GM21381 (cell line): Measurements from ENCODE around the gene OGFR.

Experiments
- ATAC-seq: cut with Tn5 transposase; IDR thresholded peaks from one replicate; pipeline ENCODE4 v1.9.1; 2021; ENCODE audit warnings: mild to moderate bottlenecking, moderate library complexity; ENCODE audit not compliant: unreplicated experiment

OGFR gene

DNA sequence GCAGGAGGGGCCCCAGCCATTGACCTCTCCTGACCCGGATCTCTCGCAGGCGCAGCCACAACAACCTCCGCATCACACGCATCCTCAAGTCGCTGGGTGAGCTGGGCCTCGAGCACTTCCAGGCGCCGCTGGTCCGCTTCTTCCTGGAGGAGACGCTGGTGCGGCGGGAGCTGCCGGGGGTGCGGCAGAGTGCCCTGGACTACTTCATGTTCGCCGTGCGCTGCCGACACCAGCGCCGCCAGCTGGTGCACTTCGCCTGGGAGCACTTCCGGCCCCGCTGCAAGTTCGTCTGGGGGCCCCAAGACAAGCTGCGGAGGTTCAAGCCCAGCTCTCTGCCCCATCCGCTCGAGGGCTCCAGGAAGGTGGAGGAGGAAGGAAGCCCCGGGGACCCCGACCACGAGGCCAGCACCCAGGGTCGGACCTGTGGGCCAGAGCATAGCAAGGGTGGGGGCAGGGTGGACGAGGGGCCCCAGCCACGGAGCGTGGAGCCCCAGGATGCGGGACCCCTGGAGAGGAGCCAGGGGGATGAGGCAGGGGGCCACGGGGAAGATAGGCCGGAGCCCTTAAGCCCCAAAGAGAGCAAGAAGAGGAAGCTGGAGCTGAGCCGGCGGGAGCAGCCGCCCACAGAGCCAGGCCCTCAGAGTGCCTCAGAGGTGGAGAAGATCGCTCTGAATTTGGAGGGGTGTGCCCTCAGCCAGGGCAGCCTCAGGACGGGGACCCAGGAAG, 7.7 kb downstream of the OGFR start:
- no peak for ATAC-seq

DNA sequence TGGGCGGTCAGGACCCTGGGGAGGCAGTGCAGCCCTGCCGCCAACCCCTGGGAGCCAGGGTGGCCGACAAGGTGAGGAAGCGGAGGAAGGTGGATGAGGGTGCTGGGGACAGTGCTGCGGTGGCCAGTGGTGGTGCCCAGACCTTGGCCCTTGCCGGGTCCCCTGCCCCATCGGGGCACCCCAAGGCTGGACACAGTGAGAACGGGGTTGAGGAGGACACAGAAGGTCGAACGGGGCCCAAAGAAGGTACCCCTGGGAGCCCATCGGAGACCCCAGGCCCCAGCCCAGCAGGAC, 8.2 kb downstream of the OGFR start:
- ATAC-seq = no peak

DNA sequence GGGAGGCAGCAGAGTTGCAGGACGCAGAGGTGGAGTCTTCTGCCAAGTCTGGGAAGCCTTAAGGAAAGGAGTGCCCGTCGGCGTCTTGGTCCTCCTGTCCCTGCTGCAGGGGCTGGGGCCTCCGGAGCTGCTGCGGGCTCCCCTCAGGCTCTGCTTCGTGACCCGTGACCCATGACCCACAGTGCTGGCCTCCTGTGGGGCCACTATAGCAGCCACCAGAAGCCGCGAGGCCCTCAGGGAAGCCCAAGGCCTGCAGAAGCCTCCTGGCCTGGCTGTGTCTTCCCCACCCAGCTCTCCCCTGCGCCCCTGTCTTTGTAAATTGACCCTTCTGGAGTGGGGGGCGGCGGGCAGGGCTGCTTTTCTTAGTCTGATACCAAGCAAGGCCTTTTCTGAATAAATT, 9.0 kb downstream of the OGFR start:
- no peak for ATAC-seq

DNA sequence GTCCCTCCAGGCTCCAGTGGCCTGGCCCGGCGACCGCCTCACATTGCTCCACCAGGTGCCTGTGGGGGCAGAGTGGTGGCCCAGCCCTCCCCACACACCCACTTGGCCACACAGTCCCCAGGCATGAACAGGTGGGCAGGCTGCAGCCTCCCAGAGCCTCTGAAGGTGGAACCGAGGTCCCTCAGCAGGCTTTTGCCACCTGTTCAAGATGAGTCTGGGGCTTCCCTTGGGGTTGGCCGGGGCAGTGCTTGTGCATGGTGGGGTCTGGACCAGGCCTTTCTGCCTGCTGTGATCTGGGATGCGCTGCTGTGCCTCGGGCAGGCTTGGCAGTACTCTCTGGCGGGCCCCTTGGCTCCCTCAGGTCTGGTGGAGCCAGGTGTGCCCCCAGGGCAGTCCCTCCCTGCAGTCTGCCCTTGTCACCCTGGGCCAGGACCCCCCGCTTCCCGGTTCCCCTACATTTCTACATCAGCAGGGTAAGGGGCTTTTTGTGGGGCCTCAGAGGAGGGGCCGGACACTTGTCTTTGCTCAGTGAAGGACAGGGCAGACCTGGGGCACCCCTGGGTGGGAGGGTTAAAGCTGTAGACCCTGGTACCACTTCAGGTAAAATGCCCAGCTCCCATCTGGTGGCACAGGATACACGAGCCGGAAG, 9.5 kb downstream of the OGFR start:
- no peak for ATAC-seq

DNA sequence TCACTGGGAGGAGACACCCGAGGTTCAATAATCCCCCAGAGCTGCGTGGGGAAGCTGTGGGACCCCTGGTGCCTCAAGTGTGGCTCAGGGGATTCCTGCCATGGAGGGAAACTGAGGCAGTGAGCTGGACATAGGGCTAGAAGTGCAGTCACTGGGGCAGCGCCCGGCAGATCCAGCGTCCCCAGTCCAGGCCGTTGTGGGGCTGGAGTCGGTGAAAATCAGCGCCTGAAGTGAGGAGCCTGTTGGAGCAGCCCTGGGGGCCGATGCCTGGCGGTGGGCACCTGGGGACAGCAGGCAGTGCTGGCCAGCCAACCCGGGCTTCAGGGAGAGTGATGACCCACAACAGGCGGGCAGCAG, 10.1 kb downstream of the OGFR start:
- ATAC-seq = no peak

DNA sequence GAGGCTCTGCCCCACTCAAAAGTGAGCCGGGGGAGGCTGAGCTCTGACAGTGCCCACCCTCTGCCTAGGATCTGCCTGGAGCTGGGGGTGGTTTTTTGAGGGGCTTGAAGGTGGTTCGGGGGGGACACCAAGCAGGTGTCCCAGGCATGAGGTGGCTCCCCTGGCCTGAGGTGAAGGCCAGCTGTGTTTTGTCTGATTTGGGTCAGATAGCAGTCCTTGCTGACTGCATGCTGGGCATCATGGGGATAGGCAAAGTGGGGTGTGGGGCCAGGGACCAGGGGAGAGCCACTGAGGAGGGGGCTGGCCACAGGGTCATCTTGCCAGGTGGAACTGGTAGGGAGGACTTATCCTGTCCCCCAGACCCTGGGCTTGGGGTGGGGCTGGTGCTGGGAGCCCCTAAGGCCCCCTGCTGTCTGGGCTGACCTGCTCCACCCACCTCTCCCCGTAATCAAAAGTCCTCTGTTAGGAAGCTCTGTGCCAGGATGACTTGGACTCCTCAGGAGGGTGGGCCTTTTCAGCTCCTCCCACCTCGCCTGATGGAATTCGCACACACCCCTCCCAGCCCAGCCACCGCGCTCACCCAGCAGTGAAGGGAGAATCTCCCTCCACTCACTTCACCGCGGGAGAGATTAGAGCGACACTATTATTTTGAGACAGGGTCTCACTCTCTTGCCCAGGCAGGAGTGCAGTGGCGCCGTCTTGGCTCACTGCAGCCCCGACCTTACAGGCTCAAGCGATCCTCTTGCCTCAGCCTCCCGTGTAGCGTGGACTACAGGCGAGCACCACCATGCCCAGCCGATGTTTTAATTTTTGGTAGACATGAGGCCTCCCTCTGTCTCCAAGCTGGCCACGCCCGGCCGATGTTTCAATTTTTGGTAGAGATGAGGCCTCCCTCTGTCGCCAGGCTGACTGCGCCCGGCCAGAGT, 10.7 kb downstream of the OGFR start:
- no peak for ATAC-seq

DNA sequence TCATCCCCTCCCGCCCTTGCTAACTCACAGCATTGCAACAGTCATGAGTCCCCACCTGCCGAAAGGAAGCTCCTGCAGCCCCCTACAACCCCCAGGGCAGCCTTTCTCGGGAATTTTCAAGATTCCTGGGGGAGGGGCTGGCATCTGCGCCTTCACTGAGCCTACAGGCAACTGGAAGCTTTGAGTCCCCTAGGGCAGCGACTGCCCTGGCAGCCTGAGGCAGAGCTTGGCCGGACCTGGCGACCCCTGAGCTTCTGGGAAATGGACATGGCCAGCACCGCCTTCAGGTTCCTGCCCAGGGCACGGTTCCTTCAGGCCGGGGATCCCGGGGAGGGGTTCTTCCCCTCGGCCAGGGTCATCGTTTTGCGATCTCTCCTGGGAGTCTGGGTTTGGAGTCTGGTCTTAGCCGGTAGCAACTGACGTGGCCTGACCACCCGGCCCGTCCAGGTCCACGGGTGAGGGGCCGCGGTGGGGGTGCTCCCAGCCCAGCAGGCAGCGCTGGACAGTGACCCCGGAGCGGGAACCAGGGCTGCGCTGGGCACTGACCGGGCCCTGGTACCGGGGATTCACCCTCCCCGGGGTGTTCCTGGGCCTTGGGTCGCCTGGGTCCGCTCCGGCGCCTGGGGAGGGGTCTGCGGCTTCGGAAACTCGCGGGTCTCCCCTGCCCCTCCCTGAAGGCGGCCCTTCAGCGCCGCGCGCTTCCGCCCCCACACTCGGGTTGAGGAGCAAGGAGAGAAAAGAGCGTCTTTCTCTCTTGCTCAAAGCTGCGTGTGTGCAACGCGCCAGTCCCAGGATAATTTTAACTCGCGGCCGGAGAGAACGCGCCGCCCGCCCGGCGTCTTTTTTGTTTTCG, 11.6 kb downstream of the OGFR start:
- ATAC-seq = no peak

DNA sequence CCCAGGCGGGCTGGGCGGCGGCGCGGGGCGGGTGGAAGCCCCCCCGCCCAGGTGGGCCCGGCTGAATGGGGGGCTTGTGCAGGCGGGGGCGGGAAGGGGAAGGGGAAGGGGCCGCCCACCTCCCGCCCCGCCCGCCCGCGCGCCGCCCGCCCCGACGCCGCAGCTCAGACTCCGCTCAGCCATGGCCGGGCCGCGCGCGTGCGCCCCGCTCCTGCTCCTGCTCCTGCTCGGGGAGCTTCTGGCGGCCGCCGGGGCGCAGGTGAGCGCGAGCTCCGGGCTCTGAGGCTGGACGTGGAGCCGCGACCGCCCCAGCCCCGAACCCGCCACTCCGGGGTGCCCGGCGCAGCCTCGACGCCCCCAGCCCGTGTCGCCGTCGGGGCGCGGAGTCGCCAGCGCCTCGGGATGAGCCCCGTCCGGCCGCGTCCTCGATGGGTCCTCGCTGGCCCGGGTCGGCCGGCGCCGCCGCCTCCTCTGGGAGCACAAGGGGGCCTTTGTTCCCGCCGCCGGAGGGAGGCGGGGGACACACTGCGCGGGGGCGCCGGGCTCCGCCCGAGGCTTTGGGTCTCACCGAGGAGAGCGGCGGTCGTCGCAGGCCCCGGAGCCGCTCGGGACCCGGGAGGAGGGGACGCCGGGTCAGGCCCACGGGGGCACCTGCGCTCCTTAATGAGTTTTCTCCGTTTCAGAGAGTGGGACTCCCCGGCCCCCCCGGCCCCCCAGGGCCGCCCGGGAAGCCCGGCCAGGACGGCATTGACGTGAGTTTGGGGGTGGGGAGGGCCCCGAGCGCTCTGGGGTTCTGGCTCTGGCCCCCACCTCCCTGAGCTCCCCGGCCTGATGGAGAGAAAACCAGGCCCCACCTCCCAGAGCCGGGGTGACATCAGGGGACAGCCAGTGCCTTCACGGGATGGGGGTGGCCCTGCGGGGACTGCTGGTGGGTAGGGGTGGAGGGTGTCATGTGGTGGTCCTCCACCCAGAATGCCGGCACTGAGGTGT, 12.5 kb downstream of the OGFR start, which contains the start of gene COL9A3:
COL9A3 (plus strand) TSS at position 167 of the 990 bp plus-strand sequence; CDS start at position 182, 15 bp downstream.
- no peak for ATAC-seq

DNA sequence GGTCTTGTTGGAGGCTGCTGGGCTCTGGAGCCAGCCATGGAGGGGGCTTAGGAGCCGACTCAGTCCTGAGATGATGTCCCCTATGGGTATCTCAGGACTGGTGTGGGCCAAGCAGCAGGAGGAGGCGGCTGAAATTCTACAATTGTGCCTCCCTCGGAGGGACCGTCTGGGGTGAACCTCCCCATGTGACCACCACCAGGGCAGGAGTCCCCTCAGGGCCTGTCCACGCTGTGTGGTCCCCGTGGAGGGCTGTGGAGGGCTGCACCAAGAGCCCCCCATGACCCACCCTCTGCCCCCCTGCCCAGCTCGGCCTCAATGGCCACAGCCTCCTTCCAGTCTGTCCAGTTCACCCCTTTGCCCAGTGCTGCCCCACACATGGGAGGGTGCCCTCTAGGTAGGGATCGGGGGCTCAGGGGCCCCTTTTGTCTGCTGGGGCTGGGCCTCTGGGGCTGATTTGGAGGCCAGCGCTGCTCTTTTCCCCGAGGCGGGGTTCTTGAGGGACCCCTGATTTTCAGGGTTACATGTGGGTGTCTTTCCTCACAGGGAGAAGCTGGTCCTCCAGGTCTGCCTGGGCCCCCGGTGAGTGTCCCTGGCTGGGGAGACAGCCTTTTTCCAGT, 13.4 kb downstream of the OGFR start:
- ATAC-seq = no peak

DNA sequence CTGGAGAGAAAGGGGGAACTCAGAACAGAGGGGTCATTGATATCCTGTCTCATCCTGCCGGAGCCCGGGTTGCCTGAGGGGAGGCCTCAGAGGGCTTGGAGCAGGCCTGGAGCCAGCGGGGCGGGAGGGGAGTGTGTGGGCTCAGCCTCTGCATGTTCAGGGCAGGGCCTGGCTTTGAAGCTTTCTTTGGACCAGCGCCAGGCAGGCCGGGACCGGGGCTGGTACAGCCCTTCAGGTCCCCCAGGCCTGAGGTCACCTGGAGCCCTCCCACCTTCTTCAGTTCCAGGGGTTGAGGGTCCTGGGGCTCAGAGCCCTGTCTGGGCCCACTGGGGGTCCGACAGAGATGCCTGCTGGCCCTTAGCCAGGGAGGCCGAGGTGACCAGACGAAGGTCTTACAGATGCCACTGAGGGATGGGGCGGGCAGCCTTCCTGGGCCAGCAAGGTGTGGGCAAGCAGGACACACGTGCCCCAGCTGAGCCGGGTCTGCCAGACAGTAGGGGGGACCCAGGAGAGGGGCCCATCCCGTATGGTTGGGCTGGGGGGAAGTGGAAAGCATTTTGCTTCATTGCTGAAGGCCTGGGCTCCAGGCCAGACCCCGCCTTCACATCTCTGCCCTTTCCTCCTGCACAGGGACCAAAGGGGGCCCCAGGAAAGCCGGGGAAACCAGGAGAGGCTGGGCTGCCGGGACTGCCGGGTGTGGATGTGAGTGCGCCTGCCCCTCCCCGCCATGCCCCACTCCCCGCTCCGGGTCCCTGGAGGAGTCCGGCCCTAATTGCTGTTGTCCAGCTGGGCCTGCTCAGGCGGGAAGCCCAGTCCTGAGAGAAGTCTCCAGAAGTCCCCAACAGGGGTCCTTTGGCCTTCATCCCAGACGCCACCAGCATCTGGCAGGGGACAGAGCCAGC, 14.2 kb downstream of the OGFR start:
- ATAC-seq = no peak

DNA sequence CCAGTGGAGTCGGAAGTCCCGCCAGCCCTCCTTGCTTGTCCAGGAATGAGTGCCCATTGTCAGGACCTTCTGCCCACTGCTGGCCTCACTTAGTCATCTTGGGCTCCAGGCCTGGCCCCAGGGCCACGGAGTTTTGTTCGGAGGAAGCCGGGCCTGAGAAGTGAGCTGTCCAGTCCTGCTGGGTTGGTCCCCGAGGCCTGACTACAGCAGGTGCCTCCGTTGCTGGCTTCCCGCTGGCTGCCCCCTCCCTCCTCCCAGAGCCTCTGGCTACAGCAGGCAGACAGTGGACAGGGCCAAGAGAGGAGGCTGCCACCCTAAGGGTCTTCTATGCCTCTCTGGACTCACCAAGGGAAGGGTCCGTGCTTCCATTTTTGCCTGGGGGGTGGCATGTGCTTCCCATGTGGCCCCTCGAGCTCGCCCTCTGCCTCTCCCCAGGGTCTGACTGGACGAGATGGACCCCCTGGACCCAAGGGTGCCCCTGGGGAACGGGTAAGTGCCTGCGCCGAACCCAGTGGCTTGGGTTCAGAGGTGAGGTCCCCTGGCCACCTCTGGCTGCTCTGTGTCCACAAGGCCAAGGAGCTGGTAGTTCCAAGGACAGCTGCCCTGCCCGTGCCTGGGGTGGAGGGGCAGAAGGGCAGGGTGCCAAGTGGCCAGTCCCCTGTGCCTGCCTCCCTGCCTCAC, 15.0 kb downstream of the OGFR start:
- ATAC-seq = no peak

DNA sequence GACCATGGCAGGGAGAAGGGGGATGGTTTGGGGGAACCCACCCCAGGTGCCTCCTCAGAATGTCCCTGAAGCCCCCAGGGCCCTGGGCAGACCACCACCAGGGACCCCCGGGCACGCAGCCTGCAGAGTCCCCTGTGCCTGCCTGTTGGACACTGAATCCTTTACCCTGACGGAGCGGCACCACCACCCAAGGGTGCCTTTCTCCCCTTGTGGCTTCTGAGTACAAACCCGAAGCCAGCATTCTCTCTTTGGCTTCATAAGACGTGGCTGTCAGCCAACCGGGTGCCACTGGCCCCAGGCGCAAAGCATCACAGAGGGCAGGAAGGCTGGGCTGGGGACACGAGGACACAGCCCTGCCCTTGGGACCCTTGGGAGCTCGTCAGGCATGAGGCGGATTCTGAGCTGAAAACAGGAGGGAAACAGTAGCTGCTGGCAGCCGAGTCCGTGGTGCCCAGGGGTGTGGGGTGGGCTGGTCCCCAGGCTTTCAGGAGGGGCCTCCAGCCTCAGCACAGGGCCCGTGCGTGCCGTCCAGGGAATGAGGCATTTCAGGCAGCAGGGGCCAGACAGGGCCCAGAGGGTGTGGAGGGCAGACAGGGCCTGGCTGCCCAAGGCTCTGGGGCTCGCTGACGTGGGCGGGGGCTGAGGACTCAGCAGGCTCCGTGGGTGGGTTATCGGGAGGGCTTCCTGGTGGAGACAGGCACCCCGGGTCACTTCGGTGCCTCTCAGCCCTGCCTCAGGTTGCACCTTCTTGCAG, 15.8 kb downstream of the OGFR start:
- no peak for ATAC-seq

DNA sequence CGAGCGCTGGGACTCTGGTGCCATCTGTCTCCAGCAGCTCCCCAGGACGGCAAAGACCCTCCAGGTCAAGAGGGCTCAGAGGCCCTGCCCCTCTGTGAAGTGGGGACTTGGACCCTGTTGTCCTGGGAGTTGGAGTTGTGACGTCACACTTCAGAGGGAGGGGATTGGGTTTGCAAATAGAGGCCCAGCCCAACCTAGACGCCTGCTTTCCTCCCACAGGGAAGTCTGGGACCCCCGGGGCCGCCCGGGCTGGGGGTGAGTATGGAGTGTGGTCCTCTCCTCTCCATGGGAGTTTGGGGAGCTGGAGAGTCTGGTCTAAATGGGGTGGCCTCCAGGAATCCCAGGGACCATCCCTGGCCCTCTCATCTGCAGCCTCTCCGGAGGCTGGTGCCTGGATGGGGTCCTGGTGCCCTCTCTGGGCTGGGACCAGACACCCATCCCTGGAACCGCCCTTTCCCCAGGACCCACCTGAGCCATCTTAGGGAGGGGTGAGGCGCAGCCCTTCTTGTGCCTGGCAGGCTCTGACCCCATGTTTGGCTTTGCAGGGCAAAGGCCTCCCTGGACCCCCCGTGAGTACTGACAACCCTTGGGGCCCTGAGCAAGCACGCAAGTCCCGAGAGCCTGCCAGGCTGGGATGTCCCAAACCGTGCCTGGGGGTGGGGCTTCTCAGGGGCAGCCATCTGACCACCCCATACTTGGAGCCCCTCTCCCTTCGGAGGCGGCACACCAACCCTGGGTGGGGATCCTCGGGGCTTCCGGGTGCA, 16.5 kb downstream of the OGFR start:
- no peak for ATAC-seq

DNA sequence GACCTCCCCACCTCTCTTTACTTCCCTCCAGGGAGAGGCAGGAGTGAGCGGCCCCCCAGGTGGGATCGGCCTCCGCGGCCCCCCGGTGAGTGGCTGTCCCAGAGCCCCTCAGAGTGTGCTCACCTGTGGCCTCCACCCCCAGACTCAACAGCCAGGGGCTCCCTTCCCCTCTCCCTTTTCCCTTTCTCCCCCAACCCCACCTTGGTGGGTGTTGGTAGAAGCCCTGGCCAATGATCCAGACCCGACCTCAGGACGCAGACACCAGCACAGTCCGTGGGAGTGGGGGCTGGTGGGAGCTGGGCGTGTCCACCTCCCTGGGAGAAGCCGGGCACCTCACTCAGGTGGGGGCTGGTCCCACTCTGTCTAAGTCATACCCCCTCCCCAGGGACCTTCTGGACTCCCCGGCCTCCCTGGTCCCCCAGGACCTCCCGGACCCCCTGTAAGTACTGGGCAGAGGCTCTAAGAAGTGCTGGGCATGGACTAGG, 17.1 kb downstream of the OGFR start:
- ATAC-seq = no peak

DNA sequence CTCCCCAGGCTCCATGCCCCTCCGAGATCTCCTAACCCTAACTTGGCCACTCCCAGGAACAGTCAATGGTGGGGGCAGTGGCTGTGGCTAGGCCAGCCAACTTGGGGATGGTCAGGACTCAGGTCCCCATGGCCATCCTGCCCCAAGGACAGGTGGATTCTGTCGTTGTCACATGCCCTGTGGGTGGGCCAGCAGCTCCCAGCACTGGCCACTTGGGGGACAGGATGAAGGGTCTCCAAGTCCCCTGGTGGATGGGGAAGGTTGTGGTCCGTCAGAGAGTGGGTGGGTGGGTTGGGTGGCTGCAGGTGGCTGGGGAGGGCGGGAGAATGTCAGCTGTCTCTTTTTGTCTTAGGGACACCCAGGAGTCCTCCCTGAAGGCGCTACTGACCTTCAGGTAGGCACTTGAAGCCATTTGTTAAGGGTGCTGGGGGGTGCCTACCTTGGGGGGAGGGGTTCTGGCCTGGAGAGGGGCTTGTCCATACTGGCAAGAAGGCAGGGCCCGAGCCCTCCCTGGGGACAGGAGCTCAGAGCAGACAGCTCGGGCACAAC, 17.7 kb downstream of the OGFR start:
- ATAC-seq = no peak
